ENCODE data around the gene PLEKHG4.

GRCh38 chr16:67264866-67265265 is 14.5 kb upstream of the PLEKHG4 start:
- TF ChIP-seq CTCF (IDR thresholded peaks at IDR 0.05) (no peak), POLR2A (IDR thresholded peaks at IDR 0.05) (no peak)

All from testis (tissue), 2 donors.